Effector memory CD4-positive, alpha-beta T cell (primary cell): ENCODE data around the gene PLCG1.

Experiments used
- DNase-seq, 3 donors: peaks; one replicate each; pipeline ENCODE4 v3.0.0-alpha.2; 2020
- H3K27ac ChIP-seq: 2 replicates; pipeline ENCODE4 v1.7.0; 2013; ENCODE audit warnings: mild to moderate bottlenecking, low read length, moderate library complexity; ENCODE audit not compliant: insufficient read depth, poor library complexity, severe bottlenecking
- H3K27me3 ChIP-seq: replicated peaks from 2 replicates; pipeline ENCODE4 v1.7.0; 2013; ENCODE audit warnings: mild to moderate bottlenecking, low read length; ENCODE audit not compliant: insufficient read depth, control insufficient read depth, poor library complexity, severe bottlenecking
- H3K36me3 ChIP-seq: 2 replicates; pipeline ENCODE4 v1.7.0; 2013; ENCODE audit warnings: mild to moderate bottlenecking, low read length, moderate library complexity; ENCODE audit not compliant: control insufficient read depth, insufficient read depth
- H3K4me1 ChIP-seq: 2 replicates; pipeline ENCODE4 v1.7.0; 2013; ENCODE audit warnings: low read length, mild to moderate bottlenecking; ENCODE audit not compliant: control insufficient read depth, insufficient read depth, poor library complexity, severe bottlenecking
- H3K4me3 ChIP-seq: 2 replicates; pipeline ENCODE4 v1.7.0; 2013; ENCODE audit warnings: low read length, low read depth, mild to moderate bottlenecking; ENCODE audit not compliant: insufficient read depth, poor library complexity, severe bottlenecking
- H3K9me3 ChIP-seq: 2 replicates; pipeline ENCODE4 v1.7.0; 2013; ENCODE audit warnings: mild to moderate bottlenecking, low read length, moderate library complexity; ENCODE audit not compliant: control insufficient read depth

The PLCG1 gene

GRCh38 chr20:41222703-41223102 lies 85.4 kb downstream of the PLCG1 start:
- Histone ChIP-seq H3K4me1 (no peaks in the 10 kb centered on the region), H3K9me3 (no peaks in the 10 kb centered on the region), H3K27ac (no peak overlapping the region), H3K27me3 (no peaks in the 10 kb centered on the region), H3K36me3 (no peaks in the 10 kb centered on the region), H3K4me3 (no peak overlapping the region)
- no peak for DNase-seq

GRCh38 chr20:41223112-41223511 lies 85.8 kb downstream of the PLCG1 start:
- DNase-seq, result no peak
- no peaks in the 10 kb centered on the region for H3K36me3 ChIP-seq
- no peaks in the 10 kb centered on the region for H3K4me1 ChIP-seq
- H3K9me3 ChIP-seq, result no peaks in the 10 kb centered on the region
- H3K27me3 ChIP-seq, result no peaks in the 10 kb centered on the region
- H3K4me3 ChIP-seq, result no peak overlapping the region
- no peak overlapping the region for H3K27ac ChIP-seq

GRCh38 chr20:41224281-41224680 lies 86.9 kb downstream of the PLCG1 start:
- Histone ChIP-seq H3K27me3 (no peaks in the 10 kb centered on the region), H3K27ac (no peak overlapping the region), H3K36me3 (no peaks in the 10 kb centered on the region), H3K4me3 (no peak overlapping the region), H3K9me3 (no peaks in the 10 kb centered on the region), H3K4me1 (no peaks in the 10 kb centered on the region)
- no peak for DNase-seq

GRCh38 chr20:41225091-41225490 lies 87.7 kb downstream of the PLCG1 start:
- Histone ChIP-seq H3K36me3 (no peaks in the 10 kb centered on the region), H3K4me1 (no peaks in the 10 kb centered on the region), H3K4me3 (no peak overlapping the region), H3K27me3 (no peaks in the 10 kb centered on the region), H3K9me3 (no peaks in the 10 kb centered on the region), H3K27ac (no peak overlapping the region)
- no peak for DNase-seq

- Histone ChIP-seq H3K9me3 (no peaks in the 10 kb centered on the region), H3K27me3 (no peaks in the 10 kb centered on the region), H3K4me3 (no peak overlapping the region), H3K27ac (no peak overlapping the region), H3K4me1 (no peaks in the 10 kb centered on the region), H3K36me3 (no peaks in the 10 kb centered on the region)
- DNase-seq, result no peak
These were observed 89.1 kb downstream of the PLCG1 start for GRCh38 chr20:41226426-41226825.
